Activated naive CD8-positive, alpha-beta T cell treated with anti-CD3 and anti-CD28 coated beads, Interleukin-2, amount 10 ng/mL, durations not matched to agents 7 days and 5 days (primary cell): ENCODE results near the gene MAP1B. TPM values are rescaled to one million over a fixed set of nuclear protein-coding genes. Genes with fewer than 3 reads are reported as not detected.

Source experiments
- ATAC-seq: fragments of 150-1000 bp; cut with Tn5 transposase; one replicate; pipeline ENCODE4 v1.10.0; 2021; ENCODE audit warnings: low read depth, moderate library complexity
- POLR2A ChIA-PET: fragments of 350-600 bp; sonication (Branson Sonifier 250); formaldehyde crosslinking; loops from one replicate; lab custom pipeline; 2021; ENCODE audit warnings: antibody characterized with exemption; lab: Charles Lee
- DNase-seq: peaks from one replicate; pipeline ENCODE4 v3.0.0; 2021
- H3K27ac Mint-ChIP-seq: one replicate; pipeline ENCODE4 v1.8.0; 2022; ENCODE audit warnings: mild to moderate bottlenecking, mixed read lengths
- H3K27me3 Mint-ChIP-seq: one replicate; pipeline ENCODE4 v1.8.0; 2022; ENCODE audit warnings: mild to moderate bottlenecking, moderate library complexity, mixed read lengths
- H3K36me3 Mint-ChIP-seq: one replicate; pipeline ENCODE4 v1.8.0; 2021; ENCODE audit warnings: mild to moderate bottlenecking, mixed read lengths
- H3K4me1 Mint-ChIP-seq: one replicate; pipeline ENCODE4 v1.8.0; 2021; ENCODE audit warnings: mixed read lengths
- H3K4me3 Mint-ChIP-seq: one replicate; pipeline ENCODE4 v1.8.0; 2022; ENCODE audit warnings: mild to moderate bottlenecking, moderate library complexity, mixed read lengths
- H3K9me3 Mint-ChIP-seq: one replicate; pipeline ENCODE4 v1.8.0; 2021; ENCODE audit warnings: mixed read lengths
- microRNA-seq: library from miRNA; unstranded; fragments of <30 nt; microRNA quantifications from one replicate; pipeline ENCODE4 v1.2.0, GENCODE V29; 2022
- total RNA-seq, 2 experiments: library from RNA; stranded (reverse); gene quantifications; one replicate each; pipeline ENCODE4 v1.2.3, GENCODE V29; 2021

The MAP1B gene
- total RNA-seq, 2 experiments from 2014 or later = not detected

DNA sequence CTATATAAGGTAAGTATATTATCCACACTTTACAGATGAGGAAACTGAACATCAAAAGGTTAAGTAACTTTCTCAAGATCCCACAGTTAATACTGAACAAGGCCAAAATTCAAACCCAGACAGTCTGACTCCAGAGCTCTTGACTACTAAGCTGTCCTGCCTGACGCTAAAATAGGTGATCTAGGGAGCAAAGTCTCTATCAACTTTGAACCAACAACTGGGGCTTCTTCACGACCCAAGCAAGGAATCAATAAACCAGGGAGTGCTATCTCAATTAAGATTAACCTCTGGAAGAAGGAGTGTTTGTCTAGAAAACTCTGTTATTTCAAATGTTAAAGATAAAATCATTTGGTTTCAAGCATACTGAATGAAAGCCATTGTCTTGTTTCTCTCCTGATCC, 148.4 kb downstream of the MAP1B start:
- Mint-ChIP-seq H3K9me3 (no peaks in the 10 kb centered on the region), H3K4me1 (peaks cover 5% of the 10 kb centered on the region), H3K4me3 (no peak overlapping the region), H3K36me3 (peaks cover 19% of the 10 kb centered on the region), H3K27me3 (no peaks in the 10 kb centered on the region), H3K27ac (no peak overlapping the region)
- POLR2A ChIA-PET = no interaction called here
- no peak for ATAC-seq
- DNase-seq = no peak

DNA sequence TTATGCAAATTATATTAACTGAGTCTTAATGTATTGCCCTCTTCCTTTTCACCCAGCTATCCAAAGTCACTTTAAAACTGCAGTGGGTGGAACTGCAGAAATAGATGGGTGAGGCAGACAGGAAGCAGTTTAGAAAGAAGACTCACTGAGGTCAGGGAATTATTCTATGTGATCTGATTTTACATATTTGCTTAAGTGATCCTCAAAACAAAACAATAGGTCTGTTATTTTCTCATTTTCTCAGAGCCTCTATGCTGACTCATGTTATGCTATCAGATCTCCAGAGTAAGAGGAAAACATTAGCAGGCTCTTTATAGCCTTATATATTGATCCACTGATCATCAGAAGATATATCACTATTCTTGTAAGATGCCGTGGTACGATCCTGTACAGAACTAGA, 149.3 kb downstream of the MAP1B start:
- H3K27ac Mint-ChIP-seq = no peak overlapping the region
- POLR2A ChIA-PET = no interaction called here

More for the DNA sequence above, 149.3 kb downstream of the MAP1B start:
- Mint-ChIP-seq H3K4me3 (no peak overlapping the region), H3K4me1 (peaks cover 5% of the 10 kb centered on the region), H3K27me3 (no peaks in the 10 kb centered on the region), H3K36me3 (peaks cover 16% of the 10 kb centered on the region), H3K9me3 (no peaks in the 10 kb centered on the region)
- DNase-seq (no peak), ATAC-seq (no peak)

Small RNAs within 50 kb of the gene (microRNA-seq; reads per million reads assigned to microRNA genes)
- not detected for gene MIR4803

Other genes starting within 250 kb of the MAP1B start
- 10 to 100 TPM; 39.0 to 43.8 TPM for gene MRPS27, start 212.8 kb downstream of the MAP1B start, total RNA-seq
- 1 to 10 TPM; 8.9 to 9.8 TPM for gene PTCD2, start 212.9 kb downstream of the MAP1B start, total RNA-seq